NCI-H510A (cell line): ENCODE results near the gene PRRT1.
A peak's percentile ranks its signal among the peaks of the same experiment; 100 is the strongest.
"Not testable (repeated sequence)": the region's sequence is repeated elsewhere in the genome, so short reads cannot be mapped to it uniquely, and the experiment has no call there.

ENCODE experiments used
- DNase-seq: peaks from one replicate; lab custom pipeline; 2025; lab: John Stamatoyannopoulos, UW

PRRT1 gene

DNA sequence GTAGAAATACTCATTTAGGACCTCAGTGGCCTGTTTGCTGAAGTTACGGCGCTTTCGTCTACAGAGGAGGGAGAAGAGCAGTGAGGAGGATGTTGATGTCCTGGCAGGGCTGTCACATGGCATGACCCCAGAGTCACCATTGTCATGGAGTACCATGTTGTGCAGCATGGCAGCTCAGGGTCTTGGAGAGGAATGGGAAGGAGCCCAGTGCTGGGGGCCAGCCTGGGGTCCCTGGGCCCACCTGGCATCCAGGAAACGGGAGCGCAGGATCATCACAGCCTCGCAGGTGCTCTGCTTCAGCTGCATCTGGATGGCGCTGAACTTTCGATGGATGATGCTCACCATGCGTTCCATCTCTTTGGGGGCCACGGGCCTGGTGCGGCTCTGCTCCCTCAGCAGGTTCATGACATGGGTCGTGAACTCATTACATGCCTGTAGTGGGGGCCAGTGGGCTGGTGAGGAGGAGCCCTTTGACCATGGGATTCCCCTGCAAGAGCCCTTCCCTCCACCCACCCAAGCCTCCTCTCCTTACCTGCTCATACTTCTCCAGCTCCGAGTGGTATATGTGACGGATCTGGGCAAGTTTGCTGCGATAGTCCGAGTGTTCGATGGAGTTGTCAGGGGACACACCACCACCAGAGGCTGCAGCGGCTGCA lies 36.1 kb upstream of the PRRT1 start:
- not testable (repeated sequence) for DNase-seq

DNA sequence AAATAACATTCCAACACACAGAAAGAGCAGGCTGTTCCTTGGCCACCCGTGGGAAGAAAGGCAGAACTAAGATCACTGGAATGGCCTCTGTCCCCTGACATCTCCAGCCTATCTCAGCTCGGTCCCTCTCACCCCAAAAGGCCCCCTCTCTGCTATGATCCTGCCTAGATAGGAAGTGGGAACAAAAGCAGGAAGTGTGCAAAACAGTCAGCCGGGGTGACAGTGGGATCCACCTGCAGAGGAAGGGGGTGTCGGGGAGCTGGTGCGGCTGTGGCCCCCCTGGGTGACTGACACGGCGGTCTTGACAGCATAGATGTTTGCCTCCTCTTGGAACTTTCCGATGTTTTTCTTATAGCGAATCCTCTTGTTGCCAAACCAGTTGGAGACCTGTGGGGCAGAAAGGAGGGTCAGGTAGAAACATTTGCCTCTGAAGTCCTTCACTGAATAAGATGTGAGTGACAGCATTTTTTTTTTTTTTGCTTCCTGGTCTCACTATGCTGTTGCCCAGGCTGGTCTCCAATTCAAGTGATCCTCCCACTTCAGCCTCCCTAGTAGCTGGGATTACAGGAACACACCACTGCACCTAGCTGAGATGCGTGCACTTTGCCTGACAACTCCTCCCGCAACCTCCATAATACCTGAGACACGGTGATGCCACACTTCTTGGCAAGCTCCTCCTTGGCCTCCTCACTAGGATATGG lies 35.4 kb upstream of the PRRT1 start:
- DNase-seq: no peak

DNA sequence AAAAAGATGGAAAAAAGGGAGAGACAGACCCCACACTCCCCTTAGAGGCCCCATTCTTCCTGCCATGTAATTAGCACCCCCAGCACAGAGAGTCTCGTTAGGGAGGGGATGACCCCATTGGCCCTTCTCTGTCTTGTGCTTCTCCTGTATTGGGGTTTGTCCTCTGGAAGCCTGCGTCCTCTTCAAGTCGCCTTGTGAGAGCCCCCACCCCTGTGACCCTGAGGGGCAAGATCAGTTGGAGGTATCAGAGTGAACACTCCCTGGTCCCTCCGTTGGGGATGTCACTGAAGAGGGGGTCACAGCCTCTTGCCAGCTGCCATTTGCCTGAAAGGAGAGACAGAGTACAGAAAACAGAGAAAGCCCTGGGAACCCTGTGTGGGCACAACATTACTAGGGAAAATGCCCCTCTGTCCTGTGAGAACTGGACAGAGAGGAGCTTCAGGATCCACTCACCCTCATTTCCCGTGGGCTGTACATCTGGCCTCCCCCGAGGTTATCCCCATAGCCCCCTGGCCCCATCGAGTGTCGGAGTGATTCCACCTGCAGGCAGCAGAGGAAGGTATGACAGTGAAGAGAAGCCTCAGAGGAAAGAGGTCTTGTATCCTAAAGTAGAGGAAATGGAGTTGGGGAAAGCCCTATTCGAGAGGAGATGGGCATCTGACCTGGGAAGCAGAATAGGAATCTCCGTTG lies 34.6 kb upstream of the PRRT1 start:
- DNase-seq: not testable (repeated sequence)

DNA sequence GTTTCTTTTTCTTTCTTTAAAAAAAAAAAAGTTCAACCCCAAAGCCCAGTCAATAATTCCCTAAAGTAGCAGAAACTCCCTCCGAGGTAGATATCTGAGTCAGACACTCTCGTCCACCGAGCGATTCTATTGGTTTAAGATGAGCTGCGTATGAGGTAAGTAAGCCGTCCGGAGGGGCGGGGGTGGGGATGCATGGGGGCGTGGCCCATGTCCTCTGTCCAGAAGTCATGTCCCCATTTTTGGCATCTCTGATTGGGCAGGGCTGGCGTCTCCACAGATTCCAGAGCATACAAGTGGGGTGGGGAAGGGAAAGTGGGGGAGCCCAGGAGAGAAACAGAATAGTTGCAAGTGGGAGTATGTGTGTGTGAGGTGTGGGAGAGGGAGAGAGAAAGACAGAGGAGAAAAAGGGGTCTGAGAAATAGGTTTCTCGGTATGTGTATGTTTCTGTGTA lies 34.0 kb upstream of the PRRT1 start:
- peak; percentile 43 for DNase-seq

DNA sequence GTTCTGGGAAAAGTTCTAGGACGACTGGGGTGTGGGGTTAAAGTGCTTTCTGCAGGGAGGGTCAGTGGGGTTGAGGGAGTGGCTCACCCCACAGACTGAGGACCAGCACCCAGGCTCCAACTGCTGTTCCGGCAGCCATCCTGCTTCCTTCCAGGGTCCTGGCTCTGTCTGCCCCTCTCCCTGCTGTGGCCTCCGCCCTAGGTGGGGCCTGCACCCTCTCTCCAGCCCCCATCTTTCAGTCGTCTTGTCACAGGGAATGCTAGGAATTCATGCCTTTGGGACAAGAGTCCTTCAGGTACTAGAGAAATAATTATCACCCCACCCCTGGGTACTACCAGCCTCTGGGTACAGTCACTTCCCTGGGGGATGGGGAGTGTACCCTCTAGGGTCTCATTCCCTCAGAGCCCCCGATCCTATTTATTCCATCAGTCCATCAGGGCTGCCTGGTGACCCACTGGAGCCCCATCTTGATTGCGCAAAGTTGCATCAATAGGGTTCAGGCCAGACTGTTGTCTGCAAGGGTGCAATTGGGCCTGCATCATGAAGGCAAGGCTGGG lies 32.4 kb upstream of the PRRT1 start, which contains the start of gene AGER:
Gene AGER (minus strand): TSS at position 170 of the 557 bp plus-strand sequence. CDS start 31 bp downstream, at position 139.
- DNase-seq: no peak

DNA sequence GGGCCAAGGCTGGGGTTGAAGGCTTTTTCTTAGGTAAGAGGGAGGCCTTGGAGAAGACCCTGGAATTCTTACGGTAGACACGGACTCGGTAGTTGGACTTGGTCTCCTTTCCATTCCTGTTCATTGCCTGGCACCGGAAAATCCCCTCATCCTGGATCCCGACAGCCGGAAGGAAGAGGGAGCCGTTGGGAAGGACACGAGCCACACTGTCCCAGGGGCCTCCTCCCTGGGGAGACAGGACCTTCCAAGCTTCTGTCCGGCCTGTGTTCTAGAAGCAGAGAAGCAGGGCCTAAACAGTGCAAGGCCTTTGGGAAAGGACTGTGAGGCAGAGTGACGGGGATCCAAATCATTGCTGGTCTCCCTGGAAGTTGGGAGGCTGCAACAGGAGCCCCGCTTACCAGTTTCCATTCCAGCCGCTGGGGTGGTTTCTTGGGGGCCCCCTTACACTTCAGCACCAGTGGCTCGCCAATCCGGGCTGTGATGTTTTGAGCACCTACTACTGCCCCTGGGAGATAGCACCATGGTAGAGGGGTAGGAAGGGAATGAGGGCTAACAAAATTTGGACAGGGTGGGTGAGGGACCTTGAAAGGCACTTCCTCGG lies 31.8 kb upstream of the PRRT1 start:
- DNase-seq: no peak

DNA sequence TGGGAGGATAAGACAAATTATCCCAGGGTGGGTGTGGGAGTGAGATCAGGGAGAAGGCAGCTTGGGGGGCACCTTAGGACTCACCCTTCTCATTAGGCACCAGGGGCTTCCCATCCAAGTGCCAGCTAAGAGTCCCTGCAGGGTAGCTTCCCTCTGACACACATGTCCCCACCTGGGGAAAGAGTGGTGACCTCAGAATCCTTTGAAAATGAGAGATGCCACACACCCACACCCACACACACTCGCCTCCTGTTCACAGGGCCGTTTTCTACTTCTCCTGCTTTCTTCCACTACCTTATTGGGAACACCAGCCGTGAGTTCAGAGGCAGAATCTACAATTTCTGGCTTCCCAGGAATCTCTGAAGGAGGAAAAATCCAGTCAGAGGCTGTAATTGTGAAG lies 31.3 kb upstream of the PRRT1 start:
- no peak for DNase-seq

DNA sequence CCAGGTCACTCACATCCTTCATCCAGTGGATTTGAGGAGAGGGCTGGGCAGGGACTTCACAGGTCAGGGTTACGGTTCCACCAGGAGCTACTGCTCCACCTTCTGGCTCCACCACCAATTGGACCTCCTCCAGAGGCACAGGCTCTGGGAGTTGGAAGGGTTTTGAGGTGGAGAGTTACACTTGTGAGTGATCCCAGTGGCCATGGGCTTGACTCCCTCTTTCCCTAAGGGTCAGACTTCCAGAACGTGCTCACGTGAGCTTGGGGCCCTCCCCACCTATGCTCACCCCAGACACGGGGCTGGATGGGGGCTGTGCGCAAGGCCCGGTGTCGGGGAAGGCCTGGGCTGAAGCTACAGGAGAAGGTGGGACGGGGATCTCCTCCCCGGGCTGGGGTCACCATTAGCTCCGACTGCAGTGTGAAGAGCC lies 30.8 kb upstream of the PRRT1 start:
- DNase-seq: no peak

DNA sequence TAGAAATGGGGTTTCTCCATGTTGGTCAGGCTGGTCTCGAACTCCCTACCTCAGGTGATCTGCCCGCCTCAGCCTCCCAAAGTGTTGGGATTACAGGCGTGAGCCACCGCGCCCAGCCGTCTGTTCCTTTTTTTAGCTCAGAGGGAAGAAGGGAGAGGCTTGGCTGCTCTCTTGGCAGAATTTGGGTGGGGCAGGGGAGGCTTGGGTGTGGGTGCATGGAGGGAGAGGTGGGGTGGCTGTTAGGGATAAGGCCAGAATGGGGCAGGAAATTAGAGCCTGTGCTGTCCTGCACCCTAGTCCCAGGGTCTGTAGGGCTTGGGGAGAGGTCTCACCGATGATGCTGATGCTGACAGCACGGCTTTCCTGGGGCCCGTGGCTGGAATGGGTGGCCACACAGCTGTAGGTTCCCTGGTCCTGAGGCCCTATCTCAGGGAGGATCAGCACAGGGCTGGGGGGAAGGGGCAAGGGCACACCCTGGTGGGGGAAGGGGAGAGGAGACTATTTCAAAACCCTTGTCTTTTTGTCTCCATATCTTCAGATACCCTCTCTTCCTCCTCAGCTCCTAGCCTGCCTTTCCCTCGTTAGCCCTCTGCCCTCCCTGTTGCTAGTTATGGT lies 30.3 kb upstream of the PRRT1 start:
- no peak for DNase-seq

DNA sequence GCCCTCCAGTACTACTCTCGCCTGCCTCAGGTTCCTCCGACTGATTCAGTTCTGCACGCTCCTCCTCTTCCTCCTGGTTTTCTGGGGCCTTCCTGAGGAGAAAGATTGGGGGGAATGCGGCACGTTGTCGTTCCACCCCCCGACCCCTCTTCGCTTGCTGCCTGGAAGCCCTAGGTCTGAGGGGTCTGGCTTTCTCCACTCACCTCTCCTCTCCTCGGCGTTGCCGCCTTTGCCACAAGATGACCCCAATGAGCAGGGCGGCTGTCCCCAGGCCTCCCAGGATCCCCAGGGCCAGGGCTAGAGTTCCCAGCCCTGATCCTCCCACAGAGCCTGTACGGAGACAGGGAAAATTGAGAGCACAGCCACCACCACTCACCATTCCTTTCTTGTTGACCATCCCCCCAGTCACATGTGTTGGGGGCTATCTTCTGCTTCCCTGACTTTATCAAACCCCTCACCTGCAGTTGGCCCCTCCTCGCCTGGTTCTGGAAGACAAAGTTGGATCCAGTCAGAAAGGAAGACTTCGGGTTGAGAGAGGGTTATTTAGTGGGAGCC lies 29.5 kb upstream of the PRRT1 start:
- no peak for DNase-seq

DNA sequence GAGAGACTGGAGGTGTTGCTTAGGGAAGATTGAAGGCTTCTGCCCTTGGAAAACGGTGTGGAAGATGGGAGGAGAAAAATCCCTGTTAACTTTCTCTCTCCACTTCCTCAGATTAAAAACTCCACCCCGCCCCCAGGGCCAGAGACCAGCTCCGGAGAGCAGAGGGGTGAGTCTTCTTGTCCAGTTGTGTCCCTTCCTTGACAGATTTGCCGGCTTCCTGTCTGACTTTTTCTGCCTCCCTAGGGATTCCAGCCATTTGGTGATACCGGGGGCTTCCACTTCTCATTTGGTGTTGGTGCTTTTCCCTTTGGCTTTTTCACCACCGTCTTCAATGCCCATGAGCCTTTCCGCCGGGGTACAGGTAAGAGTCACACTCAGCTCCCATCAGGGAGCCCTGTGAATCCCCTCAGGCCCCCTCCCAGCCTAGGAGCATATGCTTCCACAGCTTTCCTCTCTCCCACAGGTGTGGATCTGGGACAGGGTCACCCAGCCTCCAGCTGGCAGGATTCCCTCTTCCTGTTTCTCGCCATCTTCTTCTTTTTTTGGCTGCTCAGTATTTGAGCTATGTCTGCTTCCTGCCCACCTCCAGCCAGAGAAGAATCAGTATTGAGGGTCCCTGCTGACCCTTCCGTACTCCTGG lies 28.1 kb upstream of the PRRT1 start:
- no peak for DNase-seq

DNA sequence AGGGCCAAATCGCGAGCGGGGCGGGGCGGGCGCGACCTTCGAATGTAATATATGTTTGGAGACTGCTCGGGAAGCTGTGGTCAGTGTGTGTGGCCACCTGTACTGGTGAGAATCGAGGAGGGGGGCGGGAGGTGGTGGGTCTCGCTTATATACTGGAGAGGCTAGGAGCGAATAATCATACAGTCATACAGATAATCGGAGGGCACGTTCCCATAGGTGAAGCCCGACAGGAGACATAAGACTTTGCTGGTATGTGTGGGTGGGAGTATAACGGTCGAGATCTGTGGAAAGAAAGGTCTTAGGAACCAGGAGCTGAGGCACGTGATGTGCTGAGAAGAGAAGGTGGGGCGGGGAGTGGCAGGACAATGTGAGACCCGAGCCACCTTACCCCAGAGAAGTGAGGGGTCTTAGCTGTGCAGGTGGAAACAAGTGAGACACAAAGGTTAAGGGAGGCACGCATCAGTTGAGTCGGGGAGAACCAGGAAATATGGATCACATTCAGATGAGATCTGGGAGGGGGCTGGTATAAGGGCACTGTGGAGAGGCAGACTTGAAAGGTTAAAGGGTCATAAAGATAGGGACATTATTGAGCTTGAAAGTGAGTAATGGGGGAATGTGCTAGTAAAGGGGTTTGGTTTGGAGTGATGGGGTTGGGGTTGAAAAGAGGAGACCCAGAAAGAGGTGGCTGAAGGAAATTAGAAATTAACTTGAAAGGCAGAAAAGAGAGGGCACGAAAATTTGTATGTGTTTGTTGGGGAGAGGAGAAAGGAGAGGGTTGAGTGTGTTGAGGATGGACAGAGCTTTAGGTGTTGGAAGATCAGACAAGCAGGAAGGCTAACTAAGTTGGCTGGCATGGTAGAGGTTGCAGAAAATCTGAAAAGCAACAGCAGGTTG lies 27.1 kb upstream of the PRRT1 start:
- DNase-seq: no peak

DNA sequence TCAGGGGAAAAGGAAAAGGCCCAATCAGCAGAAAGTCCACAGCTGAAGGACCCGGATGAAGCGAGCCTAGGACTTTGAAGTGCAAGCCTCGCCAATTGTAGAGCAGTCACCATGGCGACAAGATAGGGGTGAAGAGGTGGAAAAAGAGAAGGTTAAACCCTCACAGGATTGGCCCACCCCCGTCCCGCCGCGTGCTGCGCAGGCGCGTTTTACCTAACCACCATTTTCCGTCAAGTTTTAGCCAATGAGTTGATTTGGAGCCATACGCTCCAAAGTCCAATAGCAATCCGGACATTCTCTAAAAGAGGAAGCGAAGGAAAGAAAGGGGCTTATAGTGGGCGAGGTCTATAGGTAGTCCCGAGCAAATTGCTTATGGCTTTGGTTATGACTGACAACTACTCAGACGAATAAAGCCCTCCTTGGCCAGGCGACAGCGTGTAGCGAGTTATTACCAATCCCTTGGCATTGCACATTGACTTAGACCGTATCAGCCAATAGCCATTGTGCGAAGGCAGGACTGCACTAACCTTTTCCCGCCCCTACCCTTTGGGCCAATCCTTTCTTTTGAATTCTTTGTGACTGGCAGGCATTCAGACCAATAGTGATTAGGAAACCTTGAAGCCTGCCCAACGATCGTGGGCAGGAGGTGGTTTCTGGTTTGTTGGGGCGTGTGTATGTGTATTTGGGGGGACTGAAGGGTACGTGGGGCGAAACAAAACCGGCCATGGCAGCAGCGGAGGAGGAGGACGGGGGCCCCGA lies 26.2 kb upstream of the PRRT1 start, which contains the start of gene RNF5:
Gene RNF5 (plus strand): TSS at position 618 of the 759 bp plus-strand sequence. CDS start 107 bp downstream, at position 725.
- peak; percentile 99 for DNase-seq

DNA sequence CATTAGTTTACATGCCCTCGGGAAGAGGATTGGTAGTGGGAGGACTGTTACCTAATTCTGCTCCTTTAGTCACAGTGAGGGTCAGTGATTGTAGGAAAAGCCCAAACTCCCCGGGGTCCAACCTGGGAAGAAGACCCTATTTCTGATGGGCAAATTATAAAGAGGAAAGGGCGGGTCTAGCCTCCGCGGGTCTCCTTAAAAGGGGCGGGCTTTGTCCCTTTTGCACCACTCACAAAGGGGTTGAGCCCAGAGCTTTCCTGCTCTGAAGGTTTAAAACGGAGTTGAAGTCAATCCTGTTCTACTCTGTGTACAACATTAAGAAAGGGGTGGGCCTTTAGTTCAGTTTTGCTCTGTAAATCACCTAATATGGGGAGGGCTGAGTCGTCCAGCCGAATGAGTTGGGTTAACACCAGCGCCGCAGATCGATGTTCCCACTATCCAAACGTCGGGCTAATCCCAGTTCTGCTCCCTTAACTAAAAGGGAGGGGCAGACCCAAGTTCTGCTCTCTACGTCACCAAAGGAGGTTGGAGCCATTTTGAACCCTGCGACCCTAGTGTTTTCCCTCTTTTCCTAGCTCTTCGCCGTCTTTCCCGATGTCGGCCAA lies 25.5 kb upstream of the PRRT1 start:
- peak; percentile 81 for DNase-seq

DNA sequence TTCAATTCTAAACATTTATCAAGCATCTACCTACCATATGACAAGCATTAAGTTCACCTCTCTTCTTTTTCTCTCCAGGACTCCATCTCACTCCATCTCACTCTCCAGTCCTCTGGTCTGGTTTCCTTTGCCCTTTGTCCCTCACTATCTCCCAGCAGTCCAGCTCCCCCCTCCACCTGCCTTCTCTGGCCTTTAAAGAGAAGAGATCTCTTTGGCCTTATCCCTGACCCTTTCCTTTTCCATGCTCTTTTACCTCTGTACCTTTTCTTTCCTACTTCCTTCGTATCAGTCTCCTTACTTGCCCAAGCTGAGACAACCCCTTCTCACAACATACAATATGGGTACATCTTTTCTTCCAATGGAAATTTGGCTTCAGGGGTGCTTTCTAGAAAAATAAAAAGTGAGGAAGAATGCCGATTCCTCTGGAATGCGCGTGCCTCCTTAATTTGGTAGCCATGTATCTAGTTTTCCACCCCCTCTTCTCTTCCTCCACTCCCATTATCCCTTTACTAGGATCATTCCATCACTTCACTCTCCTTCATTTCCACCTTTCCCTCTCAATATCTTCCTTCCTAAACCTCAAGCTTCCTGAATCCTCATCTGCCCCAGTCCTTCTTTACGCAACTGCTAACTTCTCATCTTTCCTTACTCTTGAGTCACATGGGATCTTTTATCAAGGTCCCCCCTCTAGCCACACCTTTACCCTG lies 24.9 kb upstream of the PRRT1 start:
- peak; percentile 54 for DNase-seq

DNA sequence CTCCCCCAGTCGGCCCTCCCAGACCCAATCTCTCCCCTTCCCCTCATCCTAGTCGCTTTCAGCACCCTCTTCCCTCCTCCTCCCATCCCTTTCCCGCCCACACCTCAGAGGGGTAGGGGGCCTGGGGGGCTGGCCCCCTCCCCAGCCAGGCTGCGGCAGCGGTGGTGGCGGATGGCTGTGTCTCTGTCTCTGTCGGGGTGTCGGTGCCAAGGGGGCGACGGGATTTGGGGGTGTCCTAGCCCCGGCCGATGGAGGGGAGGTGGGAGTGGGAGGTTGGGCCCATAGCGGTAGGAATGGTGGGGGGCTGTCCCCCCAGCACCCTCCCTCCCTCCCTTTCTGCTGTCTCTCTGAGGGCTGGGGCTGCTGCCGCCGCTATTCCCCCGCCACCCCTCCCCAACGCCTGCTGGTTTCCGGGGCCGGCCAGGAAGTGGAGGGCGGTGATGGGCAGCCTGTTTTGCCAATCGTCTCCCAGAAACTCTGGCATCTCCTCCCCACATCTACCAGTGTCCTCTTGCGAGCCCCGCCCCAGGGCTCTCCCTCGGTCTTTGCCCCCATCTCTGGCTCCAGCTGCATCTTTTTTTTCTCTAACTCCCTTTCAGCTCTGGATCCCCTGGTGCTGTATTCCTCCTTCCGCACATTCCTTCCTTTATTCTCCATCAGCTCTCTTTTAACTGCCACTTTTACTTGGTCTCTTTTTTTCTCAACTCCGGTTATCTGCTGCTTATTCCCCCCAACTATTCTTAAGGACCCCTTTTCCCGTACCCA lies 24.2 kb upstream of the PRRT1 start, which contains the start of gene AGPAT1:
Gene AGPAT1 (minus strand): TSS at position 374 of the 765 bp plus-strand sequence. CDS start 4,588 bp downstream, outside the sequence.
- DNase-seq: peak; percentile 91

DNA sequence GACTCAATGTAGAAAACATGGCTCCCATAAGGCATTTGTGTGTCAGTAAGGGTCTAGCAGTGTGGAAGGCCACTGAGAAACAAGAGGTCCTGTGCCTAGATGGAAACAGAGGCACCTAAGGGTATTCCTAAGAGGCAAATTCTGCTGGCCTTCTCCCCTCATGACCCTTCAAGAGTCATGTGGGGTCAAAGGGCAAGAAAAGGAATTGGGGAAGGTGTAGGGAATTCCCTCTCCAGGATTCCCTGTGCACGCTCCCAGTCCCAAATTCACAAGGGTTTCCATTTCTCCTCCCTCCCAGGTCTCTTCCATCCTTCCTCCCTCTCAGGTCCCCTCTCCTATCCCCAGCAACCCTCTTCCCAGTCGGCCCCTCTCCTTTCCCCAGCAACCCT lies 23.6 kb upstream of the PRRT1 start:
- no peak for DNase-seq
